GM23338 (cell line): ENCODE measurements around the gene SBK3. TPM values are rescaled to one million over a fixed set of nuclear protein-coding genes. Genes with fewer than 3 reads are reported as not detected.
A peak's percentile ranks its signal among the peaks of the same experiment; 100 is the strongest.

ENCODE experiments used
- ATAC-seq: fragments of 200-7000 bp; cut with Tn5 transposase; 3 replicates; pipeline ENCODE4 v1.9.1; 2020
- DNase-seq: peaks from one replicate; pipeline ENCODE4 v3.0.0-alpha.2; 2015; ENCODE audit warnings: low spot score
- H2AFZ ChIP-seq: fragments of 200-600 bp; sonication (generic); 2 replicates; pipeline ENCODE4 v1.8.0; 2016; ENCODE audit warnings: antibody characterized with exemption, mild to moderate bottlenecking, moderate library complexity
- H3F3A ChIP-seq: fragments of 200-600 bp; sonication (generic); replicated peaks from 2 replicates; pipeline ENCODE4 v1.8.0; 2017; ENCODE audit warnings: antibody characterized with exemption, mixed run types, low read depth
- H3K27ac ChIP-seq: fragments of 200-600 bp; sonication (generic); 2 replicates; pipeline ENCODE4 v1.6.1; 2016; ENCODE audit warnings: low read depth
- H3K27me3 ChIP-seq: fragments of 200-600 bp; sonication (generic); 2 replicates; pipeline ENCODE4 v1.8.0; 2016; ENCODE audit warnings: mild to moderate bottlenecking, mixed run types, moderate library complexity; ENCODE audit not compliant: insufficient read depth
- H3K36me3 ChIP-seq: fragments of 200-600 bp; sonication (generic); 2 replicates; pipeline ENCODE4 v1.8.0; 2016; ENCODE audit warnings: mild to moderate bottlenecking; ENCODE audit not compliant: insufficient read depth
- H3K4me1 ChIP-seq: fragments of 200-600 bp; sonication (generic); 2 replicates; pipeline ENCODE4 v1.8.0; 2016; ENCODE audit warnings: mild to moderate bottlenecking, moderate library complexity; ENCODE audit not compliant: insufficient read depth
- H3K4me2 ChIP-seq: fragments of 200-600 bp; sonication (generic); 2 replicates; pipeline ENCODE4 v1.7.1; 2017; ENCODE audit warnings: mixed run types
- H3K4me3 ChIP-seq: fragments of 200-600 bp; sonication (generic); 2 replicates; pipeline ENCODE4 v1.6.1; 2016; ENCODE audit warnings: mixed run types
- H3K79me2 ChIP-seq: fragments of 200-600 bp; sonication (generic); replicated peaks from 2 replicates; pipeline ENCODE4 v1.8.0; 2017; ENCODE audit warnings: mild to moderate bottlenecking; ENCODE audit not compliant: insufficient read depth
- H3K9me2 ChIP-seq: fragments of 200-600 bp; sonication (generic); 2 replicates; pipeline ENCODE4 v1.8.0; 2017; ENCODE audit not compliant: insufficient read depth
- H4K20me1 ChIP-seq: fragments of 200-600 bp; sonication (generic); replicated peaks from 2 replicates; pipeline ENCODE4 v1.8.0; 2017; ENCODE audit warnings: mild to moderate bottlenecking; ENCODE audit not compliant: insufficient read depth
- H3K27ac Mint-ChIP-seq: 2 replicates; pipeline ENCODE4 v1.8.0; 2020; ENCODE audit warnings: inconsistent platforms, mild to moderate bottlenecking, moderate library complexity, mixed read lengths
- H3K27me3 Mint-ChIP-seq: 3 replicates; pipeline ENCODE4 v1.8.0; 2022; ENCODE audit warnings: low read depth, mild to moderate bottlenecking, moderate library complexity, mixed read lengths, inconsistent platforms; ENCODE audit not compliant: insufficient read depth, poor library complexity
- H3K36me3 Mint-ChIP-seq: 3 replicates; pipeline ENCODE4 v1.8.0; 2021; ENCODE audit warnings: low read depth, mild to moderate bottlenecking, inconsistent platforms, moderate library complexity, mixed read lengths
- H3K4me1 Mint-ChIP-seq: 3 replicates; pipeline ENCODE4 v1.8.0; 2020; ENCODE audit warnings: mild to moderate bottlenecking, inconsistent platforms, mixed read lengths
- H3K4me3 Mint-ChIP-seq: 3 replicates; pipeline ENCODE4 v1.8.0; 2021; ENCODE audit warnings: moderate library complexity, mild to moderate bottlenecking, inconsistent platforms, mixed read lengths
- H3K9me3 Mint-ChIP-seq: 3 replicates; pipeline ENCODE4 v1.8.0; 2020; ENCODE audit warnings: moderate library complexity, mild to moderate bottlenecking, inconsistent platforms, mixed read lengths
- CREB1 ChIP-seq: fragments of 250-450 bp; sonication (Bioruptor Pico); IDR thresholded peaks from 2 replicates; pipeline ENCODE4 v1.5.0; 2020; ENCODE audit warnings: low read depth, mild to moderate bottlenecking, moderate library complexity
- CTCF ChIP-seq, 2 experiments: fragments of 200-600 bp in 1 of 2; sonication (generic) in 1 of 2; conservative IDR thresholded peaks; 2 replicates each; pipeline versions ENCODE4 v1.5.1 to v1.6.1; 2016 to 2017; ENCODE audit warnings: antibody characterized with exemption in 2 of 2, low read depth in 2 of 2, mild to moderate bottlenecking in 2 of 2, moderate library complexity in 1 of 2
- EZH2 ChIP-seq: fragments of 200-600 bp; sonication (generic); IDR thresholded peaks from one replicate; pipeline ENCODE4 v1.8.0; 2017; ENCODE audit warnings: antibody characterized with exemption, mild to moderate bottlenecking, low read depth; ENCODE audit not compliant: unreplicated experiment
- EZH2phosphoT487 ChIP-seq: fragments of 200-600 bp; sonication (generic); IDR thresholded peaks from one replicate; pipeline ENCODE4 v1.8.1; 2018; ENCODE audit warnings: antibody characterized with exemption; ENCODE audit not compliant: unreplicated experiment
- JUNB ChIP-seq: IDR thresholded peaks from one replicate; pipeline ENCODE4 v1.6.1; 2016; ENCODE audit warnings: antibody characterized with exemption; ENCODE audit not compliant: unreplicated experiment
- NANOG ChIP-seq: IDR thresholded peaks from 2 replicates; pipeline ENCODE4 v1.6.1; 2016; ENCODE audit warnings: antibody characterized with exemption, borderline replicate concordance
- POLR2AphosphoS5 ChIP-seq: IDR thresholded peaks from 2 replicates; pipeline ENCODE4 v1.6.1; 2016; ENCODE audit warnings: antibody characterized with exemption, low read depth
- STAT1 ChIP-seq: IDR thresholded peaks from one replicate; pipeline ENCODE4 v1.6.1; 2016; ENCODE audit warnings: antibody characterized with exemption; ENCODE audit not compliant: unreplicated experiment
- ZNF114 ChIP-seq: fragments of 250-450 bp; sonication (Bioruptor Pico); IDR thresholded peaks from 2 replicates; pipeline ENCODE4 v1.5.0; 2020; ENCODE audit warnings: mild to moderate bottlenecking, moderate library complexity
- ZNF331 ChIP-seq: fragments of 250-450 bp; sonication (Bioruptor Pico); IDR thresholded peaks from 2 replicates; pipeline ENCODE4 v1.5.0; 2020; ENCODE audit warnings: low read depth, mild to moderate bottlenecking, moderate library complexity
- polyA plus RNA-seq: library from polyadenylated mRNA; unstranded; fragments of >200 nt; fragmentation: Nextera tagmentation; extraction: Ambion mirVana; gene quantifications from 2 replicates; pipeline ENCODE4 v1.2.1, GENCODE V29; 2016
- total RNA-seq: library from RNA; depleted of rRNA; stranded (reverse); fragments of >200 nt; shearing (Covaris generic); gene quantifications from 2 replicates; pipeline ENCODE4 v1.2.3, GENCODE V29; 2014
- TF ChIP-seq, protein P1 (sequence below): IDR thresholded peaks from one replicate; pipeline ENCODE4 v1.6.1; 2018; ENCODE audit warnings: antibody characterized with exemption; ENCODE audit not compliant: unreplicated experiment
- TF ChIP-seq, protein P2 (sequence below): IDR thresholded peaks from 2 replicates; pipeline ENCODE4 v1.6.1; 2016; ENCODE audit warnings: antibody characterized with exemption

SBK3 gene
- total and polyA plus RNA-seq, 2 experiments from 2014 or later: 0.27 to 0.94 TPM

DNA sequence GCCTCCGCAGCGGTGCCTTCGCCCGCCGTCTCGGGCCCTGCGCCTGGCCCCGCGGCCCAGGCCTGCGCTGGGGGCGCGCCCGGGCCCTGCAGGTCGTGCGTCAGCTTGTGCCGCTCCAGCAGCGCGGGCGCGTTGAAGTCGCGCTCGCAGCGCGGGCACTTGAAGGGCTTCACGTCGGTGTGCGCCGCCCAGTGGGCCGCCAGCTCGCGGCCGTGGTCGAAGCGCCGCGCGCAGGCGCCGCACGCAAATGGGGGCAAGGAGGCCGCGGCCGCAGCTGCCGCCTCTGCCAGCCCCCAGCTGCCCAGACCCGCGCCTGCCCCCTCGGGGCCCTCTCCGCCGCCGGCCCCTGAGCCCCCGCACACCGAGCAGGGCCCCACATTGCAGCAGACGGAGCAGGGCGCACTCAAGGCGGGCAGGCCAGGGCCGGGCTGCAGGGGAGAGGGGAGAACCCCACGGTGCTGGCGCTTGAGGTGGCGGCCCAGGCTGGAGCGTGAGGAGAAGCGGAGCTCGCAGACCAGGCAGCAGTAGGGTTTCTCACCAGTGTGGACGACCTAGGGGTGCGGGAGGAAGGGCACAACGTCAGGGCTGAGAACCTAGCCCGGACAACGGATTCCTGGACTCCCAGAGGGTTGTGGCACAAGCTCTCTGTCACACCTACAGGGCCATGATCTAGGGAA is 47.9 kb upstream of the SBK3 start:
- H3K4me1 ChIP-seq: peaks cover 11% of the 10 kb centered on the region
- Mint-ChIP-seq H3K27ac (no peak overlapping the region), H3K36me3 (peaks cover 41% of the 10 kb centered on the region), H3K9me3 (no peaks in the 10 kb centered on the region; the same call in 1 of the 3 replicates), H3K27me3 (peaks cover 17% of the 10 kb centered on the region), H3K4me3 (peak overlapping the region; percentile 55), H3K4me1 (peaks cover 31% of the 10 kb centered on the region)
- 0 out of 2 replicates have a peak, but pooled peaks cover 3% of the 10 kb centered on the region for H3K36me3 ChIP-seq
- peaks cover 32% of the 10 kb centered on the region for H3K27me3 ChIP-seq
- peaks cover 29% of the 10 kb centered on the region for H3F3A ChIP-seq
- no peak for TF ChIP-seq STAT1
- TF ChIP-seq NANOG: no peak
- peak; percentile 23; the same call in 1 of the 2 replicates for TF ChIP-seq POLR2AphosphoS5
- no peak for TF ChIP-seq ZNF114 (CRISPR knock-in tag)
- peak; percentile 34; the same call in 1 of the 2 replicates for TF ChIP-seq CREB1 (CRISPR knock-in tag)
- TF ChIP-seq, protein P1, sequence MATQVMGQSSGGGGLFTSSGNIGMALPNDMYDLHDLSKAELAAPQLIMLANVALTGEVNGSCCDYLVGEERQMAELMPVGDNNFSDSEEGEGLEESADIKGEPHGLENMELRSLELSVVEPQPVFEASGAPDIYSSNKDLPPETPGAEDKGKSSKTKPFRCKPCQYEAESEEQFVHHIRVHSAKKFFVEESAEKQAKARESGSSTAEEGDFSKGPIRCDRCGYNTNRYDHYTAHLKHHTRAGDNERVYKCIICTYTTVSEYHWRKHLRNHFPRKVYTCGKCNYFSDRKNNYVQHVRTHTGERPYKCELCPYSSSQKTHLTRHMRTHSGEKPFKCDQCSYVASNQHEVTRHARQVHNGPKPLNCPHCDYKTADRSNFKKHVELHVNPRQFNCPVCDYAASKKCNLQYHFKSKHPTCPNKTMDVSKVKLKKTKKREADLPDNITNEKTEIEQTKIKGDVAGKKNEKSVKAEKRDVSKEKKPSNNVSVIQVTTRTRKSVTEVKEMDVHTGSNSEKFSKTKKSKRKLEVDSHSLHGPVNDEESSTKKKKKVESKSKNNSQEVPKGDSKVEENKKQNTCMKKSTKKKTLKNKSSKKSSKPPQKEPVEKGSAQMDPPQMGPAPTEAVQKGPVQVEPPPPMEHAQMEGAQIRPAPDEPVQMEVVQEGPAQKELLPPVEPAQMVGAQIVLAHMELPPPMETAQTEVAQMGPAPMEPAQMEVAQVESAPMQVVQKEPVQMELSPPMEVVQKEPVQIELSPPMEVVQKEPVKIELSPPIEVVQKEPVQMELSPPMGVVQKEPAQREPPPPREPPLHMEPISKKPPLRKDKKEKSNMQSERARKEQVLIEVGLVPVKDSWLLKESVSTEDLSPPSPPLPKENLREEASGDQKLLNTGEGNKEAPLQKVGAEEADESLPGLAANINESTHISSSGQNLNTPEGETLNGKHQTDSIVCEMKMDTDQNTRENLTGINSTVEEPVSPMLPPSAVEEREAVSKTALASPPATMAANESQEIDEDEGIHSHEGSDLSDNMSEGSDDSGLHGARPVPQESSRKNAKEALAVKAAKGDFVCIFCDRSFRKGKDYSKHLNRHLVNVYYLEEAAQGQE: no peak
- TF ChIP-seq CTCF (conservative IDR thresholded peaks at IDR 0.05; ENCODE audit: low read depth in 2 of 2): peak in 1 of 2 experiments; percentile 30; a peak in 1 of 4 replicates
- peak; percentile 88 for DNase-seq
- no peaks in the 10 kb centered on the region for H3K79me2 ChIP-seq
- H4K20me1 ChIP-seq: no peaks in the 10 kb centered on the region
- peak overlapping the region; percentile 93 for H2AFZ ChIP-seq
- ATAC-seq: peak; percentile 64
- peak overlapping the region; percentile 77 for H3K4me2 ChIP-seq
- H3K9me2 ChIP-seq: no peaks in the 10 kb centered on the region
- no peak overlapping the region for H3K27ac ChIP-seq
- H3K4me3 ChIP-seq: peak overlapping the region; percentile 51

GRCh38 chr19:55592391-55593090 is 47.2 kb upstream of the SBK3 start:
- peak; percentile 17 for ATAC-seq
- peaks cover 26% of the 10 kb centered on the region for H3K4me1 Mint-ChIP-seq
- peak overlapping the region; percentile 51 for H3K4me3 ChIP-seq
- peaks cover 15% of the 10 kb centered on the region for H3K27me3 Mint-ChIP-seq
- no peak overlapping the region for H3K27ac Mint-ChIP-seq
- H3K4me2 ChIP-seq: peak overlapping the region; percentile 77
- no peaks in the 10 kb centered on the region for H3K79me2 ChIP-seq
- peaks cover 29% of the 10 kb centered on the region for H3F3A ChIP-seq
- H4K20me1 ChIP-seq: no peaks in the 10 kb centered on the region
- H3K27me3 ChIP-seq: peaks cover 32% of the 10 kb centered on the region
- no peak overlapping the region for H3K4me3 Mint-ChIP-seq
- H3K36me3 ChIP-seq: 0 out of 2 replicates have a peak, but pooled peaks cover 3% of the 10 kb centered on the region
- H3K9me2 ChIP-seq: no peaks in the 10 kb centered on the region
- no peak overlapping the region for H2AFZ ChIP-seq
- DNase-seq: peak; percentile 66
- no peaks in the 10 kb centered on the region; the same call in 1 of the 3 replicates for H3K9me3 Mint-ChIP-seq
- H3K27ac ChIP-seq: no peak overlapping the region
- H3K36me3 Mint-ChIP-seq: peaks cover 38% of the 10 kb centered on the region
- H3K4me1 ChIP-seq: peaks cover 11% of the 10 kb centered on the region
- TF ChIP-seq EZH2 (no peak), ZNF114 (CRISPR knock-in tag) (no peak), CREB1 (CRISPR knock-in tag) (no peak), JUNB (no peak), EZH2phosphoT487 (no peak), ZNF331 (CRISPR knock-in tag) (no peak)
- TF ChIP-seq, protein P1: no peak
- TF ChIP-seq, protein P2, sequence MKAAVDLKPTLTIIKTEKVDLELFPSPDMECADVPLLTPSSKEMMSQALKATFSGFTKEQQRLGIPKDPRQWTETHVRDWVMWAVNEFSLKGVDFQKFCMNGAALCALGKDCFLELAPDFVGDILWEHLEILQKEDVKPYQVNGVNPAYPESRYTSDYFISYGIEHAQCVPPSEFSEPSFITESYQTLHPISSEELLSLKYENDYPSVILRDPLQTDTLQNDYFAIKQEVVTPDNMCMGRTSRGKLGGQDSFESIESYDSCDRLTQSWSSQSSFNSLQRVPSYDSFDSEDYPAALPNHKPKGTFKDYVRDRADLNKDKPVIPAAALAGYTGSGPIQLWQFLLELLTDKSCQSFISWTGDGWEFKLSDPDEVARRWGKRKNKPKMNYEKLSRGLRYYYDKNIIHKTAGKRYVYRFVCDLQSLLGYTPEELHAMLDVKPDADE: no peak
